Renal cortex interstitium (tissue), 11 donors: ENCODE results near the gene MMP13. TPM values are rescaled to one million over a fixed set of nuclear protein-coding genes. Genes with fewer than 3 reads are reported as not detected.
"Not testable (repeated sequence)": the region's sequence is repeated elsewhere in the genome, so short reads cannot be mapped to it uniquely, and the experiment has no call there.

ENCODE experiments used
- DNase-seq, 11 donors: peaks; one replicate each; pipeline ENCODE4 v3.0.0-alpha.2; 2013; ENCODE audit warnings: low read depth in 9 of 11, low spot score in 4 of 11; ENCODE audit errors: extremely low read depth in 1 of 11
- polyA plus RNA-seq, 3 donors: library from polyadenylated mRNA; unstranded; fragments of 120-200 nt; gene quantifications; one replicate each; pipeline ENCODE4 v1.2.1, GENCODE V29; 2013; ENCODE audit not compliant: insufficient read length in 3 of 3

MMP13 gene
- polyA plus RNA-seq, 3 donors, result 0.09 TPM; not detected in 2

DNA sequence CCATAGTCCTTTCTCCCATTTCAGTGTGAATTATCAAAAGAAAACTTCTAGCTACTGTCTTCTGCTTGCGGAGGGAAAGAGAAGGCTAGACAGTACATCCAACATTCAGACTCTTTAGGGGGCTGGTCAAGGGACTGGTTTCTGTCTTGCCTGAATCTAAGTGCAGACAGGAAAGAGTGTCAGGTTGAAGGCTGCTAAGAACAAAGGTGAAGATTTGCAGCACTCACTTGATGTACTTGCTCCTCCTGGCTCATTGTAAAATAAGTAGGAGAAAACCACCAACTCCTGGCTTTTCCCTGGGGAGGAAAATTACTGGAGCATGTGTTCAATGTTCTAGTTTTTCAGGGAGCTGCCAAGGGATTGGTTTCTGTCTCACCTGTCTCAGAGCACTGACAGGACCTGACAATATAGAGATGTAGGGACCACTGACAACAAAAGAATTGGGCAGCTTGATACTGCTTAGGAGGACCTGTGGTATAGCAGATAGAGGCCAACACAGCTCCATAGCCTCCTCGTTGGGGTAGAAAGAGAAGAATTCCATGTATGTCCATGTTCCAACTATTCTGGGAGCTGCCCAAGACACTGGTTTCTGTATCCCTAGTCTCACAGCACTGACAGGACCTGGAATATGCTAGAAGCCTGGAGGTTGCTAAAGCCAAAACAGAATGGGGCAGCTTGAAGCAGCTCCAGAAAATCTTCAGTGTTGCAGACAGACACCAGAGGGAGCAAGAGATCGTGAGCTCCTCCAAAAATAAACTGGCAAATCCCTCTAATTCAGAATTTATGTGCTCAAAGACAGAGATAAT, 41.1 kb downstream of the MMP13 start:
- peak in 2 of 11 donors; percentile 19 to 24 for DNase-seq

GRCh38 chr11:102912482-102912830, 43.1 kb downstream of the MMP13 start:
- DNase-seq, result no peak

- DNase-seq, result no peak
These were observed 43.6 kb downstream of the MMP13 start for GRCh38 chr11:102911758-102912481.

GRCh38 chr11:102905848-102906247, 49.7 kb downstream of the MMP13 start:
- DNase-seq, result not testable (repeated sequence)

- DNase-seq, result not testable (repeated sequence)
These were observed 51.6 kb downstream of the MMP13 start for GRCh38 chr11:102903895-102904294.

DNA sequence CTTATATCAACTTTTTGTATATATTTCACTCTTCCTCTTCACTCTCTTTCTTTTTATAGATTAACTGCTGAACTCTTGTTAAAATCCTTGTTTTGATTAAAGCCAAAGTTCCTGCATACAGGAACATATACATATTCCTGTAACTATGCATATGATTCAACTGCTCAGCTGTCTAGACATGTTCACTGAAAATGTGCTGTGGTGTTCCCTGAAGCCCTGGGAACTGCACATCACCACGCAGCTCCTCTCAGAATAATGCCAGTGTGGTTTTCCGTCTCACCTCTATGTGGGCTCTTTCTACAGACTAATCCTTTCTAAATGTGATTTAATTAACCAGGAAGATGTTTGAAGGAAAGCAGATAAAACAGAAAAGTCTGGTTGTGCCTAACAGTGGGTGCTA, 55.2 kb downstream of the MMP13 start:
- no peak for DNase-seq

Other genes with a start within 250 kb of the MMP13 start
- not detected for gene MMP27, start 250.0 kb downstream of the MMP13 start, polyA plus RNA-seq
- gene MMP8, start 230.8 kb downstream of the MMP13 start, polyA plus RNA-seq, result under 1 TPM in 1 of 3 donors, not detected in 2; 0.06 TPM
- gene MMP10, start 175.1 kb downstream of the MMP13 start, polyA plus RNA-seq, result not detected
- under 1 TPM in 2 of 3 donors, not detected in 1; 0.17 to 0.48 TPM for gene MMP1, start 157.6 kb downstream of the MMP13 start, polyA plus RNA-seq
- gene MMP3, start 112.1 kb downstream of the MMP13 start, polyA plus RNA-seq, result under 1 TPM in 2 of 3 donors, not detected in 1; 0.13 to 0.36 TPM
- 1 to 10 TPM; 1.9 to 4.8 (median 4.2) TPM for gene MMP12, start 80.8 kb downstream of the MMP13 start, polyA plus RNA-seq
- gene DCUN1D5, start 136.4 kb upstream of the MMP13 start, polyA plus RNA-seq, result 10 to 100 TPM; 31.8 to 43.6 (median 32.7) TPM
- 10 to 100 TPM; 40.7 to 47.3 (median 44.1) TPM for gene DYNC2H1, start 153.7 kb upstream of the MMP13 start, polyA plus RNA-seq